Epithelial cell of esophagus (primary cell): Measurements from ENCODE around the gene CPTP.

Experiments used
- DNase-seq: peaks from one replicate; pipeline ENCODE4 v3.0.0; 2010; ENCODE audit warnings: low read depth
- H3K4me3 ChIP-seq: 2 replicates; pipeline ENCODE4 v1.5.1; 2011; ENCODE audit warnings: mild to moderate bottlenecking, low read length, control low read depth
- CTCF ChIP-seq: IDR thresholded peaks from 2 replicates; pipeline ENCODE4 v1.5.1; 2011; ENCODE audit warnings: low read depth, mild to moderate bottlenecking, low read length, control low read depth, inconsistent platforms; ENCODE audit not compliant: insufficient read depth; ENCODE audit errors: missing control alignments

Gene CPTP

GRCh38 chr1:1359664-1360468 is 35.3 kb downstream of the CPTP start:
- TF ChIP-seq CTCF: no peak
- no peak for DNase-seq
- no peak overlapping the region for H3K4me3 ChIP-seq

GRCh38 chr1:1360506-1361169 is 36.0 kb downstream of the CPTP start:
- no peak for TF ChIP-seq CTCF
- no peak overlapping the region for H3K4me3 ChIP-seq
- DNase-seq: peak; percentile 69

DNA sequence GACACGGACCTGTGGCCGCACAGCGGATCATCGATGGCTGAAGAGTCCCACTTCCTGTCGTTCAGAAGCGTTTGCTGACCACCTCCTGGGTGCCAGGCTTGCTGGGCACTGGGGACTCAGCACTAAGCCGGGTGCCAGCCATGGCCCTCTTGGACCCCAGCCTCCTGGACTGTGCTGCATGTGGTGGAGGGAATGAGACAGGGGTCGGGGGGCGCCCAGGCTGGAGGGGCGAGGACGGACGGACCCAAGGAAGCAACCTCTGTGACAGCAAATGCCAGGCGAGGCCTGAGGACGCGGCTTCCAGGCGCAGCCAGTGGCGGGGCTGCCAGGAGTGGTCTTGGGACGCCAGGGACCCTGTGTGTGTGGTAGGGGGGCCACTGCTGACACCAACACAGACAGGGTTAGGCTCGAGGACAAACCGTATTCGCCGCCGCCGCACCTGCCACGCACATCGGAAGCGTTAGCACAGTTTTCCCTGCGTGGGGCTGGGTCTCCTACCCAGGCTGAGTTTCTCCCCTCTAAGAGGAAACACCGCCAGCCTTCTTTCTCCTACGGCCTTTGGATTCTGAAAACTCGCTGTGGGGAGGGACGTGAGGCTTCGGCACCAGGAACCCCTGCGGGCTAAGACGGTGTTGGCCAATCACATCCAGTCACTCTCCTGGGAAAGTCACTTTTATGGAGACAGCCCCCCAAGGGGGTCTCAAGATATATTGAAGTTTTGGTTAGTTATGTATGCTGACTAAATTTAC is 36.8 kb downstream of the CPTP start:
- no peak for DNase-seq
- H3K4me3 ChIP-seq: no peak overlapping the region
- no peak for TF ChIP-seq CTCF

GRCh38 chr1:1361982-1362423 is 37.4 kb downstream of the CPTP start:
- no peak for DNase-seq
- TF ChIP-seq CTCF: no peak
- H3K4me3 ChIP-seq: no peak overlapping the region

DNA sequence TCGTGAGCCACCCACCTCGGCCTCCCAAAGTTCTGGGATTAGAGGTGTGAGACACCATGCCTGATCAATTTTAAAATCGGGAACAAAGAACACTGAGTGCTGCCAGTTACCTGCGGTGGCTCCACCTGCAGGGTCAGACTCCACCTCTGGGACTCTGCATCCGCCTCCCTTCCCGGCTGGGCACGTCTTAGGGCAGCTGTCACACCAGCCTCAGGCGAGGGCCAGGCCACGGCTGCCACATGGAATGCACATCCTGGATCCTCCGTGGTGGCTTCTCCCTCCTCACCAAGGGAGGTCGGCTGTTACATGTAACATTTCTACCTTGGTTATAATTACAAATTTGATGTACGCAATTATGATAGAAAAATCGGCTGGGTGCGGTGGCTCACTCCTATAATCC is 39.7 kb downstream of the CPTP start:
- peak; percentile 54 for DNase-seq
- no peak for TF ChIP-seq CTCF
- H3K4me3 ChIP-seq: no peak overlapping the region

DNA sequence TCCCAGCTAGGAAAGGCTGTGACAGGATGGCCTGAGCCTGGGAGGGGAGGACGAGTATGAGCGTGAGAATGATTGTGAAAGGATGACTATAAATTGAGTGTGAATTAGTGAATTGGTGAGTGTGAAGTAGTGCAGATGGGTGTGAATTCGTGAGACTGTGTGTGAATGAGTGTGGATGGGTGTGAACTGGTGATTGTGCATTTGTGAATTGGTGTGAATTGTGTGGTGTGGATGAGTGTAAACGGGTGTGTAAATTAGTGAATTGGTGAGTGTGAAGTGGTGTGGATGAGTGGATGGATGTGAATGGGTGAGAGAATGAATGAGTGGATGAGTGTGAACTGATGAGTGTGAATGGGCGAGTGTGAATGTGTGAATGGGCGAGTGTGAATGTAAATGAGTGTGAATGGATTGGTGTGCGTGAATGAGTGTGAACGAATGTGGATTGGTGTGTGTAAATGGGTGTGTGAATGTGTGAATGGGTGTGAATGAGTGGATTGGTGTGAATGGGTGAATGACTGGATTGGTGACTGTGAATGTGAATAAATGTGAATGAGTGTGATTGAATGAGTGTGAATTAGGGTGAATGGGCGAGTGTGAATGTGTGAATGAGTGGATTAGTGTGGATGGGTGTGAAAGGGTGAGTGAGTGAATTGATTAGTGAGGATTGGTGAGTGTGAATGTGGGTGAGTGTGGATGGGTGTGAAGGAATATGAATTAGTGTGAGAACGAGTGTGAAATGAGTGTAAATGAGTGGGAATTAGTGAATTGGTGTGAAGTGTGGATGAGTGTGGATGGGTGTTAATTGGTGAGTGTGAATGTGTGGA is 41.5 kb downstream of the CPTP start:
- no peak overlapping the region for H3K4me3 ChIP-seq
- TF ChIP-seq CTCF: no peak
- no peak for DNase-seq
